Measurements from ENCODE around the gene IGFL4.
"Not testable (repeated sequence)": the region's sequence is repeated elsewhere in the genome, so short reads cannot be mapped to it uniquely, and the experiment has no call there.

IGFL4 gene
- total RNA-seq: 0 reads per million in 3 donors

GRCh38 chr19:46040952-46041500, at the start of gene IGFL4:
Gene IGFL4, minus strand, starts transcription at chr19:46041002. Its CDS starts 40 bp downstream, at chr19:46040962.
- no peak for DNase-seq
- peaks cover 7% of the 10 kb centered on the region for H3K27me3 ChIP-seq (replicated peaks; ENCODE audit: control insufficient read depth, insufficient read depth, low read length, poor library complexity, severe bottlenecking)
- no peaks in the 10 kb centered on the region for H3K36me3 ChIP-seq (ENCODE audit: control insufficient read depth, insufficient read depth, low read length)
- no peak within 1 kb of the TSS for H3K27ac ChIP-seq (ENCODE audit: insufficient read depth, low read length, poor library complexity, severe bottlenecking)
- no peaks in the 10 kb centered on the region for H3K4me1 ChIP-seq (ENCODE audit: control insufficient read depth, insufficient read depth, low read length, poor library complexity, severe bottlenecking)
- no peaks in the 10 kb centered on the region for H3K9me3 ChIP-seq (ENCODE audit: control insufficient read depth, low read length)
- H3K4me3 ChIP-seq (ENCODE audit: insufficient read depth, low read depth, low read length, poor library complexity, severe bottlenecking): no peak within 1 kb of the TSS

- DNase-seq: no peak
- no peaks in the 10 kb centered on the region for H3K9me3 ChIP-seq (ENCODE audit: control insufficient read depth, low read length)
- H3K4me1 ChIP-seq (ENCODE audit: control insufficient read depth, insufficient read depth, low read length, poor library complexity, severe bottlenecking): no peaks in the 10 kb centered on the region
- no peak overlapping the region for H3K4me3 ChIP-seq (ENCODE audit: insufficient read depth, low read depth, low read length, poor library complexity, severe bottlenecking)
- H3K36me3 ChIP-seq (ENCODE audit: control insufficient read depth, insufficient read depth, low read length): no peaks in the 10 kb centered on the region
- no peaks in the 10 kb centered on the region for H3K27me3 ChIP-seq (replicated peaks; ENCODE audit: control insufficient read depth, insufficient read depth, low read length, poor library complexity, severe bottlenecking)
- no peak overlapping the region for H3K27ac ChIP-seq (ENCODE audit: insufficient read depth, low read length, poor library complexity, severe bottlenecking)
These were observed 49.6 kb upstream of the IGFL4 start for GRCh38 chr19:46090444-46090843.

GRCh38 chr19:46089432-46089831, 48.6 kb upstream of the IGFL4 start:
- Histone ChIP-seq H3K27ac (ENCODE audit: insufficient read depth, low read length, poor library complexity, severe bottlenecking) (no peak overlapping the region), H3K27me3 (replicated peaks; ENCODE audit: control insufficient read depth, insufficient read depth, low read length, poor library complexity, severe bottlenecking) (no peaks in the 10 kb centered on the region), H3K36me3 (ENCODE audit: control insufficient read depth, insufficient read depth, low read length) (no peaks in the 10 kb centered on the region), H3K9me3 (ENCODE audit: control insufficient read depth, low read length) (peaks cover 6% of the 10 kb centered on the region), H3K4me3 (ENCODE audit: insufficient read depth, low read depth, low read length, poor library complexity, severe bottlenecking) (no peak overlapping the region), H3K4me1 (ENCODE audit: control insufficient read depth, insufficient read depth, low read length, poor library complexity, severe bottlenecking) (no peaks in the 10 kb centered on the region)
- no peak for DNase-seq

- Histone ChIP-seq H3K4me1 (ENCODE audit: control insufficient read depth, insufficient read depth, low read length, poor library complexity, severe bottlenecking) (no peaks in the 10 kb centered on the region), H3K36me3 (ENCODE audit: control insufficient read depth, insufficient read depth, low read length) (no peaks in the 10 kb centered on the region), H3K27me3 (replicated peaks; ENCODE audit: control insufficient read depth, insufficient read depth, low read length, poor library complexity, severe bottlenecking) (no peaks in the 10 kb centered on the region), H3K27ac (ENCODE audit: insufficient read depth, low read length, poor library complexity, severe bottlenecking) (no peak overlapping the region), H3K4me3 (ENCODE audit: insufficient read depth, low read depth, low read length, poor library complexity, severe bottlenecking) (no peak overlapping the region), H3K9me3 (ENCODE audit: control insufficient read depth, low read length) (peaks cover 7% of the 10 kb centered on the region)
- no peak for DNase-seq
These were observed 47.3 kb upstream of the IGFL4 start for GRCh38 chr19:46088101-46088500.

- Histone ChIP-seq H3K9me3 (ENCODE audit: control insufficient read depth, low read length) (peaks cover 7% of the 10 kb centered on the region), H3K36me3 (ENCODE audit: control insufficient read depth, insufficient read depth, low read length) (no peaks in the 10 kb centered on the region), H3K27me3 (replicated peaks; ENCODE audit: control insufficient read depth, insufficient read depth, low read length, poor library complexity, severe bottlenecking) (no peaks in the 10 kb centered on the region), H3K4me3 (ENCODE audit: insufficient read depth, low read depth, low read length, poor library complexity, severe bottlenecking) (no peak overlapping the region), H3K4me1 (ENCODE audit: control insufficient read depth, insufficient read depth, low read length, poor library complexity, severe bottlenecking) (no peaks in the 10 kb centered on the region), H3K27ac (ENCODE audit: insufficient read depth, low read length, poor library complexity, severe bottlenecking) (no peak overlapping the region)
- DNase-seq: no peak
These were observed 45.1 kb upstream of the IGFL4 start for GRCh38 chr19:46085888-46086287.

- Histone ChIP-seq H3K9me3 (ENCODE audit: control insufficient read depth, low read length) (peaks cover 7% of the 10 kb centered on the region), H3K27ac (ENCODE audit: insufficient read depth, low read length, poor library complexity, severe bottlenecking) (no peak overlapping the region), H3K4me1 (ENCODE audit: control insufficient read depth, insufficient read depth, low read length, poor library complexity, severe bottlenecking) (no peaks in the 10 kb centered on the region), H3K27me3 (replicated peaks; ENCODE audit: control insufficient read depth, insufficient read depth, low read length, poor library complexity, severe bottlenecking) (peaks cover 3% of the 10 kb centered on the region), H3K4me3 (ENCODE audit: insufficient read depth, low read depth, low read length, poor library complexity, severe bottlenecking) (no peak overlapping the region), H3K36me3 (ENCODE audit: control insufficient read depth, insufficient read depth, low read length) (no peaks in the 10 kb centered on the region)
- DNase-seq: no peak
These were observed 41.9 kb upstream of the IGFL4 start for GRCh38 chr19:46082728-46083050.

GRCh38 chr19:46081928-46082727, 41.3 kb upstream of the IGFL4 start:
- Histone ChIP-seq H3K36me3 (ENCODE audit: control insufficient read depth, insufficient read depth, low read length) (no peaks in the 10 kb centered on the region), H3K4me1 (ENCODE audit: control insufficient read depth, insufficient read depth, low read length, poor library complexity, severe bottlenecking) (peaks cover 1% of the 10 kb centered on the region), H3K9me3 (ENCODE audit: control insufficient read depth, low read length) (peaks cover 7% of the 10 kb centered on the region), H3K27ac (ENCODE audit: insufficient read depth, low read length, poor library complexity, severe bottlenecking) (no peak overlapping the region), H3K4me3 (ENCODE audit: insufficient read depth, low read depth, low read length, poor library complexity, severe bottlenecking) (no peak overlapping the region), H3K27me3 (replicated peaks; ENCODE audit: control insufficient read depth, insufficient read depth, low read length, poor library complexity, severe bottlenecking) (peaks cover 9% of the 10 kb centered on the region)
- no peak for DNase-seq

GRCh38 chr19:46080561-46080960, 39.8 kb upstream of the IGFL4 start:
- Histone ChIP-seq H3K27me3 (replicated peaks; ENCODE audit: control insufficient read depth, insufficient read depth, low read length, poor library complexity, severe bottlenecking) (peaks cover 19% of the 10 kb centered on the region), H3K4me1 (ENCODE audit: control insufficient read depth, insufficient read depth, low read length, poor library complexity, severe bottlenecking) (peaks cover 4% of the 10 kb centered on the region), H3K9me3 (ENCODE audit: control insufficient read depth, low read length) (peaks cover 7% of the 10 kb centered on the region), H3K36me3 (ENCODE audit: control insufficient read depth, insufficient read depth, low read length) (no peaks in the 10 kb centered on the region), H3K27ac (ENCODE audit: insufficient read depth, low read length, poor library complexity, severe bottlenecking) (no peak overlapping the region), H3K4me3 (ENCODE audit: insufficient read depth, low read depth, low read length, poor library complexity, severe bottlenecking) (no peak overlapping the region)
- DNase-seq: no peak

GRCh38 chr19:46079576-46079975, 38.8 kb upstream of the IGFL4 start:
- Histone ChIP-seq H3K27me3 (replicated peaks; ENCODE audit: control insufficient read depth, insufficient read depth, low read length, poor library complexity, severe bottlenecking) (peaks cover 19% of the 10 kb centered on the region), H3K4me1 (ENCODE audit: control insufficient read depth, insufficient read depth, low read length, poor library complexity, severe bottlenecking) (peaks cover 4% of the 10 kb centered on the region), H3K36me3 (ENCODE audit: control insufficient read depth, insufficient read depth, low read length) (no peaks in the 10 kb centered on the region), H3K9me3 (ENCODE audit: control insufficient read depth, low read length) (peaks cover 3% of the 10 kb centered on the region), H3K27ac (ENCODE audit: insufficient read depth, low read length, poor library complexity, severe bottlenecking) (no peak overlapping the region), H3K4me3 (ENCODE audit: insufficient read depth, low read depth, low read length, poor library complexity, severe bottlenecking) (no peak overlapping the region)
- DNase-seq: no peak

GRCh38 chr19:46078573-46079332, 38.0 kb upstream of the IGFL4 start:
- H3K4me3 ChIP-seq (ENCODE audit: insufficient read depth, low read depth, low read length, poor library complexity, severe bottlenecking); H3K9me3 ChIP-seq (ENCODE audit: control insufficient read depth, low read length); H3K36me3 ChIP-seq (ENCODE audit: control insufficient read depth, insufficient read depth, low read length); DNase-seq; H3K27ac ChIP-seq (ENCODE audit: insufficient read depth, low read length, poor library complexity, severe bottlenecking); H3K4me1 ChIP-seq (ENCODE audit: control insufficient read depth, insufficient read depth, low read length, poor library complexity, severe bottlenecking): not testable (repeated sequence)
- H3K27me3 ChIP-seq (replicated peaks; ENCODE audit: control insufficient read depth, insufficient read depth, low read length, poor library complexity, severe bottlenecking): peaks cover 19% of the 10 kb centered on the region
